SK-N-SH treated with all-trans-retinoic acid at 6 μM for 48 hours (cell line): ENCODE data around the gene CFAP52.

Experiments used
- ARNTL ChIP-seq: fragments of 450-650 bp; formaldehyde crosslinking; IDR thresholded peaks from 2 replicates; pipeline ENCODE4 v1.5.0; 2020; ENCODE audit warnings: low read depth, mild to moderate bottlenecking, moderate library complexity, borderline replicate concordance
- GLIS3 ChIP-seq: fragments of 250-450 bp; sonication (Bioruptor Pico); IDR thresholded peaks from 2 replicates; pipeline ENCODE4 v1.5.0; 2020; ENCODE audit warnings: mild to moderate bottlenecking, moderate library complexity
- OSR1 ChIP-seq: fragments of 250-450 bp; sonication (Bioruptor Pico); IDR thresholded peaks from 2 replicates; pipeline ENCODE4 v1.8.0; 2022; ENCODE audit warnings: moderate library complexity, mild to moderate bottlenecking, inconsistent platforms
- PPARA ChIP-seq: fragments of 250-450 bp; sonication (Bioruptor Pico); IDR thresholded peaks from 2 replicates; pipeline ENCODE4 v1.5.0; 2020; ENCODE audit warnings: mild to moderate bottlenecking, borderline replicate concordance
- RARB ChIP-seq: fragments of 250-450 bp; sonication (Bioruptor Pico); IDR thresholded peaks from 2 replicates; pipeline ENCODE4 v1.8.0; 2021; ENCODE audit warnings: mild to moderate bottlenecking, moderate library complexity
- TOX ChIP-seq: fragments of 250-450 bp; sonication (Bioruptor Pico); IDR thresholded peaks from 2 replicates; pipeline ENCODE4 v1.8.0; 2021; ENCODE audit warnings: mild to moderate bottlenecking, moderate library complexity, borderline replicate concordance
- ZFP30 ChIP-seq: fragments of 450-650 bp; formaldehyde crosslinking; IDR thresholded peaks from 2 replicates; pipeline ENCODE4 v1.5.0; 2022; ENCODE audit warnings: mild to moderate bottlenecking, moderate library complexity
- ZNF565 ChIP-seq: fragments of 450-650 bp; formaldehyde crosslinking; conservative IDR thresholded peaks from 2 replicates; pipeline ENCODE4 v1.5.0; 2020; ENCODE audit warnings: low read depth, mild to moderate bottlenecking, moderate library complexity
- TF ChIP-seq, protein P1 (sequence below): fragments of 250-450 bp; sonication (Bioruptor Pico); IDR thresholded peaks from 2 replicates; pipeline ENCODE4 v1.8.0; 2020; ENCODE audit warnings: mild to moderate bottlenecking, moderate library complexity, borderline replicate concordance
- TF ChIP-seq, protein P2 (sequence below): fragments of 250-450 bp; sonication (Bioruptor Pico); IDR thresholded peaks from 2 replicates; pipeline ENCODE4 v1.5.1; 2021; ENCODE audit warnings: mild to moderate bottlenecking, moderate library complexity
- TF ChIP-seq, protein P3 (sequence below): fragments of 250-450 bp; sonication (Bioruptor Pico); IDR thresholded peaks from 2 replicates; pipeline ENCODE4 v1.5.0; 2020; ENCODE audit warnings: mild to moderate bottlenecking, moderate library complexity

DNA sequence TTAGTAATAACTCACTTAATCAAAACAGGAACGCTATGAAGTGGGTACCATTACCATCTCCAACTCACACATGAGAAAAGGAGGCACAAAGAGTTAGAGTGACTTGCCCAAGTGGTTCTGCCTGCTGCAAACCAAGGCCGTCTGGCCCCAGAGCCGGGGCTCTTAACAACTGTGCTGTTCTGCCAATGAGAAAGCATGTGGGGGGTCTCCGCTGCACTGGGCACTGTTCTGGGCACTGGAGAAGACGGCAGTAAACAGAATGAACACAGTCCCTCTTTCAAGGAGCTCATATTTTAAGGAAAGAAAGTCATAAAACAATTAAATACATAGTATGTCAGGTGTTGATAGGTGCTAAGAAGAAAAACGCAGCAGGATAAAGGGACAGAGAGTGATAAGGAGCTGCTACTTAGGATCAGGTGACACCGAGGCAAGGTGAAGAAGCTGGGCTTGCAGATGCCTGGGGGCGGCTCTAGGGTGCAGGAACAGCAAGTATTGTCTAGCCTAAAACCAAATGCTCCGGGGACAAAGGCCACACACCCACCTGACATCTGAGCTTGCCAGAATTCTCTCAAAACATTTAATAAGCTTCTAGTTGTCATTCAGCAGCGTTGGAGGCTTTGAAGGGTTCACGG lies 7.4 kb upstream of the CFAP52 start:
- TF ChIP-seq, protein P1, sequence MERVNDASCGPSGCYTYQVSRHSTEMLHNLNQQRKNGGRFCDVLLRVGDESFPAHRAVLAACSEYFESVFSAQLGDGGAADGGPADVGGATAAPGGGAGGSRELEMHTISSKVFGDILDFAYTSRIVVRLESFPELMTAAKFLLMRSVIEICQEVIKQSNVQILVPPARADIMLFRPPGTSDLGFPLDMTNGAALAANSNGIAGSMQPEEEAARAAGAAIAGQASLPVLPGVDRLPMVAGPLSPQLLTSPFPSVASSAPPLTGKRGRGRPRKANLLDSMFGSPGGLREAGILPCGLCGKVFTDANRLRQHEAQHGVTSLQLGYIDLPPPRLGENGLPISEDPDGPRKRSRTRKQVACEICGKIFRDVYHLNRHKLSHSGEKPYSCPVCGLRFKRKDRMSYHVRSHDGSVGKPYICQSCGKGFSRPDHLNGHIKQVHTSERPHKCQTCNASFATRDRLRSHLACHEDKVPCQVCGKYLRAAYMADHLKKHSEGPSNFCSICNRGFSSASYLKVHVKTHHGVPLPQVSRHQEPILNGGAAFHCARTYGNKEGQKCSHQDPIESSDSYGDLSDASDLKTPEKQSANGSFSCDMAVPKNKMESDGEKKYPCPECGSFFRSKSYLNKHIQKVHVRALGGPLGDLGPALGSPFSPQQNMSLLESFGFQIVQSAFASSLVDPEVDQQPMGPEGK: no peak
- TF ChIP-seq GLIS3 (CRISPR knock-in tag) (no peak), ARNTL (CRISPR knock-in tag) (no peak), RARB (CRISPR knock-in tag) (no peak), TOX (CRISPR knock-in tag) (no peak), OSR1 (CRISPR knock-in tag) (no peak), PPARA (no peak), ZNF565 (CRISPR knock-in tag) (no peak), ZFP30 (CRISPR knock-in tag) (no peak)
- TF ChIP-seq, protein P2, sequence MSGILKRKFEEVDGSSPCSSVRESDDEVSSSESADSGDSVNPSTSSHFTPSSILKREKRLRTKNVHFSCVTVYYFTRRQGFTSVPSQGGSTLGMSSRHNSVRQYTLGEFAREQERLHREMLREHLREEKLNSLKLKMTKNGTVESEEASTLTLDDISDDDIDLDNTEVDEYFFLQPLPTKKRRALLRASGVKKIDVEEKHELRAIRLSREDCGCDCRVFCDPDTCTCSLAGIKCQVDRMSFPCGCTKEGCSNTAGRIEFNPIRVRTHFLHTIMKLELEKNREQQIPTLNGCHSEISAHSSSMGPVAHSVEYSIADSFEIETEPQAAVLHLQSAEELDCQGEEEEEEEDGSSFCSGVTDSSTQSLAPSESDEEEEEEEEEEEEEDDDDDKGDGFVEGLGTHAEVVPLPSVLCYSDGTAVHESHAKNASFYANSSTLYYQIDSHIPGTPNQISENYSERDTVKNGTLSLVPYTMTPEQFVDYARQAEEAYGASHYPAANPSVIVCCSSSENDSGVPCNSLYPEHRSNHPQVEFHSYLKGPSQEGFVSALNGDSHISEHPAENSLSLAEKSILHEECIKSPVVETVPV: no peak
- TF ChIP-seq, protein P3, sequence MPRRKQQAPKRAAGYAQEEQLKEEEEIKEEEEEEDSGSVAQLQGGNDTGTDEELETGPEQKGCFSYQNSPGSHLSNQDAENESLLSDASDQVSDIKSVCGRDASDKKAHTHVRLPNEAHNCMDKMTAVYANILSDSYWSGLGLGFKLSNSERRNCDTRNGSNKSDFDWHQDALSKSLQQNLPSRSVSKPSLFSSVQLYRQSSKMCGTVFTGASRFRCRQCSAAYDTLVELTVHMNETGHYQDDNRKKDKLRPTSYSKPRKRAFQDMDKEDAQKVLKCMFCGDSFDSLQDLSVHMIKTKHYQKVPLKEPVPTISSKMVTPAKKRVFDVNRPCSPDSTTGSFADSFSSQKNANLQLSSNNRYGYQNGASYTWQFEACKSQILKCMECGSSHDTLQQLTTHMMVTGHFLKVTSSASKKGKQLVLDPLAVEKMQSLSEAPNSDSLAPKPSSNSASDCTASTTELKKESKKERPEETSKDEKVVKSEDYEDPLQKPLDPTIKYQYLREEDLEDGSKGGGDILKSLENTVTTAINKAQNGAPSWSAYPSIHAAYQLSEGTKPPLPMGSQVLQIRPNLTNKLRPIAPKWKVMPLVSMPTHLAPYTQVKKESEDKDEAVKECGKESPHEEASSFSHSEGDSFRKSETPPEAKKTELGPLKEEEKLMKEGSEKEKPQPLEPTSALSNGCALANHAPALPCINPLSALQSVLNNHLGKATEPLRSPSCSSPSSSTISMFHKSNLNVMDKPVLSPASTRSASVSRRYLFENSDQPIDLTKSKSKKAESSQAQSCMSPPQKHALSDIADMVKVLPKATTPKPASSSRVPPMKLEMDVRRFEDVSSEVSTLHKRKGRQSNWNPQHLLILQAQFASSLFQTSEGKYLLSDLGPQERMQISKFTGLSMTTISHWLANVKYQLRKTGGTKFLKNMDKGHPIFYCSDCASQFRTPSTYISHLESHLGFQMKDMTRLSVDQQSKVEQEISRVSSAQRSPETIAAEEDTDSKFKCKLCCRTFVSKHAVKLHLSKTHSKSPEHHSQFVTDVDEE: no peak
